Keratinocyte (primary cell): ENCODE data around the gene SYNPR. TPM values are rescaled to one million over a fixed set of nuclear protein-coding genes. Genes with fewer than 3 reads are reported as not detected.

Experiments used
- DNase-seq: peaks from one replicate; pipeline ENCODE4 v3.0.0-alpha.2; 2011; ENCODE audit warnings: low read depth, missing footprints, low spot score
- FAIRE-seq: peaks from 2 replicates; lab custom pipeline; 2011; peaks lifted over from hg19 to GRCh38; lab: Jason Lieb, UNC
- H2AFZ ChIP-seq: 2 replicates; pipeline ENCODE4 v1.6.0; 2012; ENCODE audit warnings: low read length, control low read depth, inconsistent platforms; ENCODE audit not compliant: control insufficient read depth
- H3K27ac ChIP-seq: 2 replicates; pipeline ENCODE4 v1.5.1; 2011; ENCODE audit warnings: low read length; ENCODE audit not compliant: control insufficient read depth, insufficient read depth
- H3K27me3 ChIP-seq: 3 replicates; pipeline ENCODE4 v1.6.0; 2011; ENCODE audit warnings: low read length; ENCODE audit not compliant: control insufficient read depth, insufficient read depth; ENCODE audit errors: extremely low read depth
- H3K36me3 ChIP-seq, 2 experiments: 2 replicates in 1 of 2; 3 replicates in 1 of 2; pipeline ENCODE4 v1.5.1; 2011; ENCODE audit warnings: low read length in 2 of 2, mild to moderate bottlenecking in 1 of 2; ENCODE audit not compliant: control insufficient read depth in 2 of 2, insufficient read depth in 2 of 2; ENCODE audit errors: extremely low read depth in 1 of 2
- H3K4me1 ChIP-seq: 3 replicates; pipeline ENCODE4 v1.5.1; 2011; ENCODE audit warnings: low read length; ENCODE audit not compliant: control insufficient read depth, insufficient read depth; ENCODE audit errors: extremely low read depth
- H3K4me2 ChIP-seq: 3 replicates; pipeline ENCODE4 v1.6.0; 2011; ENCODE audit warnings: low read depth, low read length; ENCODE audit not compliant: control insufficient read depth, insufficient read depth; ENCODE audit errors: extremely low read depth
- H3K4me3 ChIP-seq, 3 experiments: fragments of 200-600 bp in 1 of 3; sonication (generic) in 1 of 3; 2 replicates in 2 of 3; 3 replicates in 1 of 3; pipeline ENCODE4 v1.5.1; 2011 to 2016; ENCODE audit warnings: low read length in 3 of 3, mild to moderate bottlenecking in 3 of 3, control low read depth in 2 of 3, inconsistent platforms in 1 of 3, low read depth in 1 of 3, mixed read lengths in 1 of 3, mixed run types in 1 of 3, moderate library complexity in 1 of 3; ENCODE audit not compliant: control insufficient read depth in 2 of 3, insufficient read depth in 2 of 3; ENCODE audit errors: extremely low read depth in 1 of 3
- H3K79me2 ChIP-seq: 2 replicates; pipeline ENCODE4 v1.6.0; 2012; ENCODE audit warnings: low read length; ENCODE audit not compliant: control insufficient read depth, insufficient read depth
- H3K9ac ChIP-seq: 3 replicates; pipeline ENCODE4 v1.6.0; 2011; ENCODE audit warnings: low read length; ENCODE audit not compliant: control insufficient read depth, insufficient read depth; ENCODE audit errors: extremely low read depth
- H3K9me1 ChIP-seq: 3 replicates; pipeline ENCODE4 v1.6.0; 2011; ENCODE audit warnings: low read length; ENCODE audit not compliant: control insufficient read depth, insufficient read depth; ENCODE audit errors: extremely low read depth
- H3K9me3 ChIP-seq: 2 replicates; pipeline ENCODE4 v1.5.1; 2012; ENCODE audit warnings: low read depth, low read length; ENCODE audit not compliant: control insufficient read depth
- H4K20me1 ChIP-seq: 3 replicates; pipeline ENCODE4 v1.6.0; 2011; ENCODE audit warnings: low read length; ENCODE audit not compliant: control insufficient read depth, insufficient read depth; ENCODE audit errors: extremely low read depth
- CTCF ChIP-seq, 3 experiments: IDR thresholded peaks in 1 of 3; conservative IDR thresholded peaks in 1 of 3; optimal IDR thresholded peaks in 1 of 3; 2 replicates in 2 of 3; 3 replicates in 1 of 3; pipeline versions ENCODE3 to v1.5.1; 2011; ENCODE audit warnings: low read length in 3 of 3, mild to moderate bottlenecking in 3 of 3, moderate library complexity in 2 of 3, control low read depth in 1 of 3, inconsistent platforms in 1 of 3; ENCODE audit not compliant: insufficient read depth in 2 of 3; ENCODE audit errors: extremely low read depth in 1 of 3
- EZH2 ChIP-seq: IDR thresholded peaks from one replicate; pipeline ENCODE4 v1.6.1; 2012; ENCODE audit warnings: inconsistent platforms, mild to moderate bottlenecking, low read length, moderate library complexity
- dilution Hi-C: fragments of 300-500 bp; cut with MboI; formaldehyde crosslinking; loops from one replicate; pipeline ENCODE4 v1.7.0; 2020; ENCODE audit warnings: low sequenced_read_pairs; ENCODE audit not compliant: extremely low pct_ligation_motif_present
- polyA plus RNA-seq, 5 experiments: library from polyadenylated mRNA; depleted of rRNA in 3 of 5; stranded (reverse) in 3 of 5; stranded (forward) in 1 of 5; unstranded in 1 of 5; fragments of >200 nt; gene quantifications; 1 replicate in 1 of 5; 2 replicates in 3 of 5; 3 replicates in 1 of 5; pipeline versions ENCODE4 v1.2.1 to v1.2.3, GENCODE V29; 2011 to 2012; ENCODE audit warnings: missing spikeins in 2 of 5, low read depth in 1 of 5, low replicate concordance in 1 of 5

The SYNPR gene
- polyA plus RNA-seq, 1 donor (not counting 4 experiments of a cell fraction or from before 2014, with no cell fraction given) = not detected

DNA sequence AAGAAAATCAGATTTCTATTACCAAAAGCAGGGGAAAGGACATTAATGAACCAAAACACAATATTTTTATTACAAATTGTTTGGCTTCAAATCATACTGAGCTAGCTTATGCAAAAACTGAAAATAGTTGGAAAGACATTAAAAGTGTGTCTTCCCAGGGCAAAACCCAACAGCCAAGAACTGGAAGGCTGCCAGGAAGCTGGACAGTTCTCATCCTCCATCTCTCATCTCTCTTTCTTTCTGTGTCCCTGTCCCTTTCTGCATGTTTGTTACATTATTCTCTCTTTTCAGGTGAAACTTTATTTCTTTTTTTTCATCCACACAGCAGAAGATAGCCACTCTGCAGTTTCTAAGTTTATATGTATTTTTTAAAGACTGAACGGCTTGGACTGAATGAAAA, 333.3 kb downstream of the SYNPR start:
- no peaks in the 10 kb centered on the region for H3K79me2 ChIP-seq
- no peak overlapping the region for H3K4me2 ChIP-seq

DNA sequence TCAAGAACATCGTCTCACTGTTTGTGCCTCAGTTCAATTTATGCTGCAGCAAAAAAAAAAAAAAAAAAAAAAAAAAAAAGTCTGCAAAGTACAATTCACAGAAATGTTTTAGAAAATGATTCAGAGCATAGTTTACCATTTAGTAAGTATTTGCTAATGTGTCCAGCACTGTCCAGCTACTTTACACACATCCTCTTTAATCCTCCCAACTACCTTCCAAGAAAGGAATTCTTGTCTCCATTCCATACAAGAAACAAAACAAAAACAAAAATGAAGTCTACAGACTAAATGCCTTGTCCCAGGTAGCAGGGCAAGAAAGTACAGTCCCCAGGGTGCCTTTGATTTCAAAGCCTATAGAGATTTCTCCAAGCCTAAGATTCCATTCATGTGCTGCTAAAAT, 335.5 kb downstream of the SYNPR start:
- Histone ChIP-seq H3K27me3 (no peaks in the 10 kb centered on the region), H3K36me3 (no peaks in the 10 kb centered on the region), H3K4me2 (no peak overlapping the region), H3K4me3 (no peak overlapping the region), H3K9me3 (no peaks in the 10 kb centered on the region), H3K79me2 (no peaks in the 10 kb centered on the region), H4K20me1 (no peaks in the 10 kb centered on the region), H3K9ac (no peak overlapping the region), H3K9me1 (no peaks in the 10 kb centered on the region), H3K4me1 (no peaks in the 10 kb centered on the region), H2AFZ (no peak overlapping the region), H3K27ac (no peak overlapping the region)
- no peak for DNase-seq
- no peak for FAIRE-seq
- dilution Hi-C loops = no loop called here
- no peak for TF ChIP-seq EZH2
- TF ChIP-seq CTCF (optimal IDR thresholded peaks at IDR 0.05 in 1 of 3, IDR thresholded peaks at IDR 0.05 in 1 of 3, conservative IDR thresholded peaks at IDR 0.05 in 1 of 3; ENCODE audit: extremely low read depth in 1 of 3, insufficient read depth in 2 of 3, low read length in 3 of 3) = no peak

More for the DNA sequence above, 333.3 kb downstream of the SYNPR start:
- no peak for FAIRE-seq
- TF ChIP-seq CTCF (optimal IDR thresholded peaks at IDR 0.05 in 1 of 3, IDR thresholded peaks at IDR 0.05 in 1 of 3, conservative IDR thresholded peaks at IDR 0.05 in 1 of 3; ENCODE audit: extremely low read depth in 1 of 3, insufficient read depth in 2 of 3, low read length in 3 of 3) = no peak
- TF ChIP-seq EZH2 = no peak
- H3K4me1 ChIP-seq = no peaks in the 10 kb centered on the region
- H3K27me3 ChIP-seq = no peaks in the 10 kb centered on the region
- no peaks in the 10 kb centered on the region for H3K9me1 ChIP-seq
- no peak for DNase-seq
- dilution Hi-C loops = no loop called here
- no peaks in the 10 kb centered on the region for H3K9me3 ChIP-seq
- H3K4me3 ChIP-seq = no peak overlapping the region
- H4K20me1 ChIP-seq = no peaks in the 10 kb centered on the region
- no peak overlapping the region for H3K27ac ChIP-seq
- no peak overlapping the region for H3K9ac ChIP-seq
- no peaks in the 10 kb centered on the region for H3K36me3 ChIP-seq
- H2AFZ ChIP-seq = no peak overlapping the region
